SU-DHL-6 (cell line): Measurements from ENCODE around the gene PRMT3.

Source experiments
- H2AFZ ChIP-seq: fragments of 200-600 bp; sonication (generic); 2 replicates; pipeline ENCODE4 v1.6.1; 2014; ENCODE audit warnings: low read depth, mild to moderate bottlenecking, moderate library complexity, mixed read lengths, antibody characterized with exemption, low read length; ENCODE audit not compliant: severe bottlenecking
- H3F3A ChIP-seq: fragments of 200-600 bp; shearing (Covaris generic); 2 replicates; pipeline ENCODE4 v1.6.0; 2016; ENCODE audit warnings: antibody characterized with exemption, mild to moderate bottlenecking; ENCODE audit not compliant: insufficient read depth
- H3K27ac ChIP-seq: fragments of 200-600 bp; sonication (generic); 2 replicates; pipeline ENCODE4 v1.5.1; 2016; ENCODE audit warnings: low read depth, mild to moderate bottlenecking, low read length, moderate library complexity, mixed read lengths
- H3K27me3 ChIP-seq: fragments of 200-600 bp; sonication (generic), shearing (Covaris generic); 2 replicates; pipeline ENCODE4 v1.6.0; 2014; ENCODE audit warnings: mild to moderate bottlenecking, low read length
- H3K36me3 ChIP-seq: fragments of 200-600 bp; sonication (generic); 2 replicates; pipeline ENCODE4 v1.6.1; 2014; ENCODE audit warnings: mild to moderate bottlenecking, low read length, mixed read lengths
- H3K4me2 ChIP-seq: fragments of 300-600, 200-600 bp; shearing (Covaris generic), sonication (generic); 2 replicates; pipeline ENCODE4 v1.6.0; 2014; ENCODE audit warnings: low read length, low read depth, mild to moderate bottlenecking; ENCODE audit not compliant: poor library complexity, severe bottlenecking
- H3K4me3 ChIP-seq: fragments of 200-600 bp; sonication (generic); 2 replicates; pipeline ENCODE4 v1.5.1; 2014; ENCODE audit warnings: antibody characterized with exemption, low read length, mild to moderate bottlenecking, mixed read lengths; ENCODE audit not compliant: insufficient read depth, poor library complexity, severe bottlenecking
- H3K79me2 ChIP-seq: fragments of 200-600 bp; sonication (generic); 2 replicates; pipeline ENCODE4 v1.6.1; 2014; ENCODE audit warnings: mild to moderate bottlenecking, low read length, moderate library complexity; ENCODE audit not compliant: insufficient read depth
- H3K9ac ChIP-seq: fragments of 200-600 bp; sonication (generic); 2 replicates; pipeline ENCODE4 v1.7.0; 2014; ENCODE audit warnings: mild to moderate bottlenecking, low read length
- H3K9me2 ChIP-seq: fragments of 200-600 bp; sonication (generic); replicated peaks from 2 replicates; pipeline ENCODE4 v1.6.1; 2014; ENCODE audit warnings: low read length; ENCODE audit not compliant: insufficient read depth
- H3K9me3 ChIP-seq: fragments of 200-600 bp; sonication (generic); 2 replicates; pipeline ENCODE4 v1.6.1; 2014; ENCODE audit warnings: low read length, mixed read lengths; ENCODE audit not compliant: insufficient read depth
- H4K20me1 ChIP-seq: fragments of 200-600 bp; sonication (generic); 2 replicates; pipeline ENCODE4 v1.6.1; 2014; ENCODE audit warnings: low read depth, mild to moderate bottlenecking, antibody characterized with exemption, low read length, moderate library complexity, mixed read lengths
- CTCF ChIP-seq: fragments of 200-600 bp; sonication (generic); IDR thresholded peaks from one replicate; pipeline ENCODE4 v1.5.1; 2017; ENCODE audit warnings: antibody characterized with exemption, mild to moderate bottlenecking, low read length, moderate library complexity; ENCODE audit not compliant: insufficient read depth, poor library complexity, severe bottlenecking
- EZH2phosphoT487 ChIP-seq: fragments of 200-600 bp; sonication (generic), shearing (Covaris generic); conservative IDR thresholded peaks from 2 replicates; pipeline ENCODE4 v1.6.1; 2018; ENCODE audit warnings: mild to moderate bottlenecking, antibody characterized with exemption, low read length, moderate library complexity, mixed read lengths

Gene PRMT3

GRCh38 chr11:20397281-20397680 is 9.8 kb downstream of the PRMT3 start:
- H3K36me3 ChIP-seq = peaks cover 78% of the 10 kb centered on the region

DNA sequence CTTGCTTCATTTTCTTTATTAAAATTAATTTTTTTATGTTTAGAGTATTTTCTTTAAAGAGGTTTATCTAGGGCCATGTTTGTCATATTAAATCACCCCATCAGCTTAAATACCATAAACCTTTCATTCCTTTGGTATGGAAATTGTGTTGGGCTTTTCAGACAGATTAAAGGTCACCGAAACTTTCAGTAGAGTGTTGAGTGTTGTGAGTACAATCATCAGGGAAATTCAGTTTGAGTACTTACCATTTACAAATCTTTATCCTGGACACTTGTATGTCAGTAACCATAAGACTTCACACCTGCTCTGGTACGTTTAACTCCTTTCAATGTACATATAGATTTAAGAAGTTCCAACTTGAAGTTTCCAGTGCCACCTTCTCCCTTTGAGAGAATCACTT is 12.0 kb downstream of the PRMT3 start:
- no peak overlapping the region for H3K4me3 ChIP-seq
- no peak overlapping the region for H2AFZ ChIP-seq
- no peak overlapping the region for H3K4me2 ChIP-seq
- H3K9ac ChIP-seq = no peak overlapping the region
- H3K9me3 ChIP-seq = no peaks in the 10 kb centered on the region
- TF ChIP-seq CTCF (no peak), EZH2phosphoT487 (no peak)
- peaks cover 19% of the 10 kb centered on the region for H4K20me1 ChIP-seq
- H3K9me2 ChIP-seq = no peaks in the 10 kb centered on the region
- H3F3A ChIP-seq = peaks cover 16% of the 10 kb centered on the region
- H3K27ac ChIP-seq = no peak overlapping the region
- peaks cover 26% of the 10 kb centered on the region; the same call in 1 of the 2 replicates for H3K79me2 ChIP-seq
- peaks cover 78% of the 10 kb centered on the region for H3K36me3 ChIP-seq
- no peaks in the 10 kb centered on the region for H3K27me3 ChIP-seq

More at GRCh38 chr11:20397281-20397680, 9.8 kb downstream of the PRMT3 start:
- H2AFZ ChIP-seq = no peak overlapping the region
- no peak overlapping the region for H3K4me3 ChIP-seq
- no peak overlapping the region for H3K27ac ChIP-seq
- TF ChIP-seq EZH2phosphoT487 (no peak), CTCF (peak; percentile 58)
- H4K20me1 ChIP-seq = peaks cover 14% of the 10 kb centered on the region
- peaks cover 24% of the 10 kb centered on the region for H3F3A ChIP-seq
- no peak overlapping the region for H3K9ac ChIP-seq
- H3K27me3 ChIP-seq = no peaks in the 10 kb centered on the region
- no peaks in the 10 kb centered on the region for H3K9me2 ChIP-seq
- H3K79me2 ChIP-seq = peaks cover 31% of the 10 kb centered on the region; the same call in 1 of the 2 replicates
- H3K9me3 ChIP-seq = no peaks in the 10 kb centered on the region
- H3K4me2 ChIP-seq = no peak overlapping the region

- H4K20me1 ChIP-seq = peaks cover 19% of the 10 kb centered on the region
- no peaks in the 10 kb centered on the region for H3K9me3 ChIP-seq
- 0 out of 2 replicates have a peak, but pooled peaks cover 19% of the 10 kb centered on the region for H3K79me2 ChIP-seq
- no peaks in the 10 kb centered on the region for H3K9me2 ChIP-seq
- H3K4me2 ChIP-seq = no peak overlapping the region
- no peak overlapping the region for H3K9ac ChIP-seq
- peaks cover 7% of the 10 kb centered on the region for H3F3A ChIP-seq
- TF ChIP-seq CTCF (no peak), EZH2phosphoT487 (no peak)
- no peak overlapping the region for H3K4me3 ChIP-seq
- H3K27me3 ChIP-seq = no peaks in the 10 kb centered on the region
- H3K27ac ChIP-seq = no peak overlapping the region
- no peak overlapping the region for H2AFZ ChIP-seq
- H3K36me3 ChIP-seq = peaks cover 86% of the 10 kb centered on the region
Measured at GRCh38 chr11:20403059-20403458, 15.5 kb downstream of the PRMT3 start.
